Measurements from ENCODE around the gene TMPRSS11F.
"Not testable (repeated sequence)": the region's sequence is repeated elsewhere in the genome, so short reads cannot be mapped to it uniquely, and the experiment has no call there.

DNA sequence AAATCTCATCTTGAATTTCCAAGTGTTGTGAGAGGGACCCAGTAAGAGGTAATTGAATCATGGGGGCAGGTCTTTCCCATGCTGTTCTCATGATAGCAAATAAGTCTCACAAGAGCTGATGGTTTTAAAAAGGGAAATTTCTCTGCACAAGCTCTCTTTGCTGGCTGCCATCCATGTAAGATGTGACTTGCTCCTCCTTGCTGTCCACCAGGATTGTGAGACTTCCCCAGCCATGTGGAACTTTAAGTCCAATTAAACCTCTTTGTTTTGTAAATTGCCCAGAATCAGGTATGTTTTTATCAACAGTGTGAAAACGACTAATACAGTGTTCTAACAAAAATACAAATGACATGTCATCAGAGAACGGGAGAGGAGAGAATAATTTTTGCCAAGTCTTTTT is 44.7 kb upstream of the TMPRSS11F start:
- TF ChIP-seq, protein P1, sequence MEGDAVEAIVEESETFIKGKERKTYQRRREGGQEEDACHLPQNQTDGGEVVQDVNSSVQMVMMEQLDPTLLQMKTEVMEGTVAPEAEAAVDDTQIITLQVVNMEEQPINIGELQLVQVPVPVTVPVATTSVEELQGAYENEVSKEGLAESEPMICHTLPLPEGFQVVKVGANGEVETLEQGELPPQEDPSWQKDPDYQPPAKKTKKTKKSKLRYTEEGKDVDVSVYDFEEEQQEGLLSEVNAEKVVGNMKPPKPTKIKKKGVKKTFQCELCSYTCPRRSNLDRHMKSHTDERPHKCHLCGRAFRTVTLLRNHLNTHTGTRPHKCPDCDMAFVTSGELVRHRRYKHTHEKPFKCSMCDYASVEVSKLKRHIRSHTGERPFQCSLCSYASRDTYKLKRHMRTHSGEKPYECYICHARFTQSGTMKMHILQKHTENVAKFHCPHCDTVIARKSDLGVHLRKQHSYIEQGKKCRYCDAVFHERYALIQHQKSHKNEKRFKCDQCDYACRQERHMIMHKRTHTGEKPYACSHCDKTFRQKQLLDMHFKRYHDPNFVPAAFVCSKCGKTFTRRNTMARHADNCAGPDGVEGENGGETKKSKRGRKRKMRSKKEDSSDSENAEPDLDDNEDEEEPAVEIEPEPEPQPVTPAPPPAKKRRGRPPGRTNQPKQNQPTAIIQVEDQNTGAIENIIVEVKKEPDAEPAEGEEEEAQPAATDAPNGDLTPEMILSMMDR (conservative IDR thresholded peaks at IDR 0.05 in 1 of 2, IDR thresholded peaks at IDR 0.05 in 1 of 2; ENCODE audit: extremely low read depth in 1 of 2, insufficient read depth in 1 of 2, low read depth in 1 of 2, low read length in 2 of 2): not testable (repeated sequence)
- TF ChIP-seq EZH2 (IDR thresholded peaks at IDR 0.05; ENCODE audit: borderline replicate concordance, low read length): not testable (repeated sequence)

Measured in mammary epithelial cell (primary cell).